GM23338 (cell line): Measurements from ENCODE around the gene LRSAM1. TPM values are rescaled to one million over a fixed set of nuclear protein-coding genes. Genes with fewer than 3 reads are reported as not detected.

Experiments
- ATAC-seq: fragments of 200-7000 bp; cut with Tn5 transposase; 3 replicates; pipeline ENCODE4 v1.9.1; 2020
- DNase-seq: peaks from one replicate; pipeline ENCODE4 v3.0.0-alpha.2; 2015; ENCODE audit warnings: low spot score
- H2AFZ ChIP-seq: fragments of 200-600 bp; sonication (generic); 2 replicates; pipeline ENCODE4 v1.8.0; 2016; ENCODE audit warnings: antibody characterized with exemption, mild to moderate bottlenecking, moderate library complexity
- H3F3A ChIP-seq: fragments of 200-600 bp; sonication (generic); replicated peaks from 2 replicates; pipeline ENCODE4 v1.8.0; 2017; ENCODE audit warnings: antibody characterized with exemption, mixed run types, low read depth
- H3K27ac ChIP-seq: fragments of 200-600 bp; sonication (generic); 2 replicates; pipeline ENCODE4 v1.6.1; 2016; ENCODE audit warnings: low read depth
- H3K27me3 ChIP-seq: fragments of 200-600 bp; sonication (generic); 2 replicates; pipeline ENCODE4 v1.8.0; 2016; ENCODE audit warnings: mild to moderate bottlenecking, mixed run types, moderate library complexity; ENCODE audit not compliant: insufficient read depth
- H3K36me3 ChIP-seq: fragments of 200-600 bp; sonication (generic); 2 replicates; pipeline ENCODE4 v1.8.0; 2016; ENCODE audit warnings: mild to moderate bottlenecking; ENCODE audit not compliant: insufficient read depth
- H3K4me1 ChIP-seq: fragments of 200-600 bp; sonication (generic); 2 replicates; pipeline ENCODE4 v1.8.0; 2016; ENCODE audit warnings: mild to moderate bottlenecking, moderate library complexity; ENCODE audit not compliant: insufficient read depth
- H3K4me2 ChIP-seq: fragments of 200-600 bp; sonication (generic); 2 replicates; pipeline ENCODE4 v1.7.1; 2017; ENCODE audit warnings: mixed run types
- H3K4me3 ChIP-seq: fragments of 200-600 bp; sonication (generic); 2 replicates; pipeline ENCODE4 v1.6.1; 2016; ENCODE audit warnings: mixed run types
- H3K79me2 ChIP-seq: fragments of 200-600 bp; sonication (generic); replicated peaks from 2 replicates; pipeline ENCODE4 v1.8.0; 2017; ENCODE audit warnings: mild to moderate bottlenecking; ENCODE audit not compliant: insufficient read depth
- H3K9me2 ChIP-seq: fragments of 200-600 bp; sonication (generic); 2 replicates; pipeline ENCODE4 v1.8.0; 2017; ENCODE audit not compliant: insufficient read depth
- H4K20me1 ChIP-seq: fragments of 200-600 bp; sonication (generic); replicated peaks from 2 replicates; pipeline ENCODE4 v1.8.0; 2017; ENCODE audit warnings: mild to moderate bottlenecking; ENCODE audit not compliant: insufficient read depth
- H3K27ac Mint-ChIP-seq: 2 replicates; pipeline ENCODE4 v1.8.0; 2020; ENCODE audit warnings: inconsistent platforms, mild to moderate bottlenecking, moderate library complexity, mixed read lengths
- H3K27me3 Mint-ChIP-seq: 3 replicates; pipeline ENCODE4 v1.8.0; 2022; ENCODE audit warnings: low read depth, mild to moderate bottlenecking, moderate library complexity, mixed read lengths, inconsistent platforms; ENCODE audit not compliant: insufficient read depth, poor library complexity
- H3K36me3 Mint-ChIP-seq: 3 replicates; pipeline ENCODE4 v1.8.0; 2021; ENCODE audit warnings: low read depth, mild to moderate bottlenecking, inconsistent platforms, moderate library complexity, mixed read lengths
- H3K4me1 Mint-ChIP-seq: 3 replicates; pipeline ENCODE4 v1.8.0; 2020; ENCODE audit warnings: mild to moderate bottlenecking, inconsistent platforms, mixed read lengths
- H3K4me3 Mint-ChIP-seq: 3 replicates; pipeline ENCODE4 v1.8.0; 2021; ENCODE audit warnings: moderate library complexity, mild to moderate bottlenecking, inconsistent platforms, mixed read lengths
- H3K9me3 Mint-ChIP-seq: 3 replicates; pipeline ENCODE4 v1.8.0; 2020; ENCODE audit warnings: moderate library complexity, mild to moderate bottlenecking, inconsistent platforms, mixed read lengths
- CREB1 ChIP-seq: fragments of 250-450 bp; sonication (Bioruptor Pico); IDR thresholded peaks from 2 replicates; pipeline ENCODE4 v1.5.0; 2020; ENCODE audit warnings: low read depth, mild to moderate bottlenecking, moderate library complexity
- EZH2 ChIP-seq: fragments of 200-600 bp; sonication (generic); IDR thresholded peaks from one replicate; pipeline ENCODE4 v1.8.0; 2017; ENCODE audit warnings: antibody characterized with exemption, mild to moderate bottlenecking, low read depth; ENCODE audit not compliant: unreplicated experiment
- EZH2phosphoT487 ChIP-seq: fragments of 200-600 bp; sonication (generic); IDR thresholded peaks from one replicate; pipeline ENCODE4 v1.8.1; 2018; ENCODE audit warnings: antibody characterized with exemption; ENCODE audit not compliant: unreplicated experiment
- JUNB ChIP-seq: IDR thresholded peaks from one replicate; pipeline ENCODE4 v1.6.1; 2016; ENCODE audit warnings: antibody characterized with exemption; ENCODE audit not compliant: unreplicated experiment
- NANOG ChIP-seq: IDR thresholded peaks from 2 replicates; pipeline ENCODE4 v1.6.1; 2016; ENCODE audit warnings: antibody characterized with exemption, borderline replicate concordance
- POLR2AphosphoS5 ChIP-seq: IDR thresholded peaks from 2 replicates; pipeline ENCODE4 v1.6.1; 2016; ENCODE audit warnings: antibody characterized with exemption, low read depth
- ZNF114 ChIP-seq: fragments of 250-450 bp; sonication (Bioruptor Pico); IDR thresholded peaks from 2 replicates; pipeline ENCODE4 v1.5.0; 2020; ENCODE audit warnings: mild to moderate bottlenecking, moderate library complexity
- ZNF331 ChIP-seq: fragments of 250-450 bp; sonication (Bioruptor Pico); IDR thresholded peaks from 2 replicates; pipeline ENCODE4 v1.5.0; 2020; ENCODE audit warnings: low read depth, mild to moderate bottlenecking, moderate library complexity
- polyA plus RNA-seq: library from polyadenylated mRNA; unstranded; fragments of >200 nt; fragmentation: Nextera tagmentation; extraction: Ambion mirVana; gene quantifications from 2 replicates; pipeline ENCODE4 v1.2.1, GENCODE V29; 2016
- total RNA-seq: library from RNA; depleted of rRNA; stranded (reverse); fragments of >200 nt; shearing (Covaris generic); gene quantifications from 2 replicates; pipeline ENCODE4 v1.2.3, GENCODE V29; 2014
- TF ChIP-seq, protein P1 (sequence below): IDR thresholded peaks from 2 replicates; pipeline ENCODE4 v1.6.1; 2016; ENCODE audit warnings: antibody characterized with exemption
- TF ChIP-seq, protein P2 (sequence below), 2 experiments: fragments of 200-600 bp in 1 of 2; sonication (generic) in 1 of 2; conservative IDR thresholded peaks; 2 replicates each; pipeline versions ENCODE4 v1.5.1 to v1.6.1; 2016 to 2017; ENCODE audit warnings: antibody characterized with exemption in 2 of 2, low read depth in 2 of 2, mild to moderate bottlenecking in 2 of 2, moderate library complexity in 1 of 2
- TF ChIP-seq, protein P3 (sequence below): fragments of 250-450 bp; sonication (Bioruptor Pico); IDR thresholded peaks from 2 replicates; pipeline ENCODE4 v1.5.0; 2020; ENCODE audit warnings: mild to moderate bottlenecking, moderate library complexity

LRSAM1 gene
- total and polyA plus RNA-seq, 2 experiments from 2014 or later, result 12.8 to 21.9 TPM

GRCh38 chr9:127423934-127424675 is 27.2 kb upstream of the LRSAM1 start, which contains the start of gene ZNF79 (continued):
- TF ChIP-seq, protein P1, sequence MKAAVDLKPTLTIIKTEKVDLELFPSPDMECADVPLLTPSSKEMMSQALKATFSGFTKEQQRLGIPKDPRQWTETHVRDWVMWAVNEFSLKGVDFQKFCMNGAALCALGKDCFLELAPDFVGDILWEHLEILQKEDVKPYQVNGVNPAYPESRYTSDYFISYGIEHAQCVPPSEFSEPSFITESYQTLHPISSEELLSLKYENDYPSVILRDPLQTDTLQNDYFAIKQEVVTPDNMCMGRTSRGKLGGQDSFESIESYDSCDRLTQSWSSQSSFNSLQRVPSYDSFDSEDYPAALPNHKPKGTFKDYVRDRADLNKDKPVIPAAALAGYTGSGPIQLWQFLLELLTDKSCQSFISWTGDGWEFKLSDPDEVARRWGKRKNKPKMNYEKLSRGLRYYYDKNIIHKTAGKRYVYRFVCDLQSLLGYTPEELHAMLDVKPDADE, result peak; percentile 84
- TF ChIP-seq ZNF331 (CRISPR knock-in tag), result no peak
- peak; percentile 75 for TF ChIP-seq POLR2AphosphoS5
- TF ChIP-seq JUNB, result no peak

- no peaks in the 10 kb centered on the region for H3K9me3 Mint-ChIP-seq
- Histone ChIP-seq H3F3A (0 out of 2 replicates have a peak, but pooled peaks cover 3% of the 10 kb centered on the region), H3K27ac (no peak overlapping the region; the same call in 1 of the 2 replicates), H3K4me3 (peak overlapping the region; percentile 95), H3K9me2 (no peaks in the 10 kb centered on the region), H3K4me1 (peaks cover 6% of the 10 kb centered on the region; the same call in 1 of the 2 replicates), H3K27me3 (no peaks in the 10 kb centered on the region), H3K79me2 (peaks cover 40% of the 10 kb centered on the region), H4K20me1 (peaks cover 5% of the 10 kb centered on the region), H3K36me3 (0 out of 2 replicates have a peak, but pooled peaks cover 6% of the 10 kb centered on the region), H2AFZ (peak overlapping the region; percentile 79), H3K4me2 (peak overlapping the region; percentile 100)
- peaks cover 13% of the 10 kb centered on the region; the same call in 2 of the 3 replicates for H3K36me3 Mint-ChIP-seq
- peaks cover 9% of the 10 kb centered on the region for H3K27me3 Mint-ChIP-seq
- H3K27ac Mint-ChIP-seq, result peak overlapping the region; percentile 100
- ATAC-seq (no peak), DNase-seq (no peak)
- peaks cover 17% of the 10 kb centered on the region for H3K4me1 Mint-ChIP-seq
- peak overlapping the region; percentile 99 for H3K4me3 Mint-ChIP-seq
- no peak for TF ChIP-seq NANOG
- no peak for TF ChIP-seq ZNF331 (CRISPR knock-in tag)
- TF ChIP-seq, protein P2, sequence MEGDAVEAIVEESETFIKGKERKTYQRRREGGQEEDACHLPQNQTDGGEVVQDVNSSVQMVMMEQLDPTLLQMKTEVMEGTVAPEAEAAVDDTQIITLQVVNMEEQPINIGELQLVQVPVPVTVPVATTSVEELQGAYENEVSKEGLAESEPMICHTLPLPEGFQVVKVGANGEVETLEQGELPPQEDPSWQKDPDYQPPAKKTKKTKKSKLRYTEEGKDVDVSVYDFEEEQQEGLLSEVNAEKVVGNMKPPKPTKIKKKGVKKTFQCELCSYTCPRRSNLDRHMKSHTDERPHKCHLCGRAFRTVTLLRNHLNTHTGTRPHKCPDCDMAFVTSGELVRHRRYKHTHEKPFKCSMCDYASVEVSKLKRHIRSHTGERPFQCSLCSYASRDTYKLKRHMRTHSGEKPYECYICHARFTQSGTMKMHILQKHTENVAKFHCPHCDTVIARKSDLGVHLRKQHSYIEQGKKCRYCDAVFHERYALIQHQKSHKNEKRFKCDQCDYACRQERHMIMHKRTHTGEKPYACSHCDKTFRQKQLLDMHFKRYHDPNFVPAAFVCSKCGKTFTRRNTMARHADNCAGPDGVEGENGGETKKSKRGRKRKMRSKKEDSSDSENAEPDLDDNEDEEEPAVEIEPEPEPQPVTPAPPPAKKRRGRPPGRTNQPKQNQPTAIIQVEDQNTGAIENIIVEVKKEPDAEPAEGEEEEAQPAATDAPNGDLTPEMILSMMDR (conservative IDR thresholded peaks at IDR 0.05; ENCODE audit: low read depth in 2 of 2), result no peak
- TF ChIP-seq, protein P1, result no peak
- TF ChIP-seq EZH2, result no peak
- no peak for TF ChIP-seq EZH2phosphoT487
- no peak for TF ChIP-seq ZNF114
- TF ChIP-seq CREB1 (CRISPR knock-in tag), result no peak
- TF ChIP-seq, protein P3, sequence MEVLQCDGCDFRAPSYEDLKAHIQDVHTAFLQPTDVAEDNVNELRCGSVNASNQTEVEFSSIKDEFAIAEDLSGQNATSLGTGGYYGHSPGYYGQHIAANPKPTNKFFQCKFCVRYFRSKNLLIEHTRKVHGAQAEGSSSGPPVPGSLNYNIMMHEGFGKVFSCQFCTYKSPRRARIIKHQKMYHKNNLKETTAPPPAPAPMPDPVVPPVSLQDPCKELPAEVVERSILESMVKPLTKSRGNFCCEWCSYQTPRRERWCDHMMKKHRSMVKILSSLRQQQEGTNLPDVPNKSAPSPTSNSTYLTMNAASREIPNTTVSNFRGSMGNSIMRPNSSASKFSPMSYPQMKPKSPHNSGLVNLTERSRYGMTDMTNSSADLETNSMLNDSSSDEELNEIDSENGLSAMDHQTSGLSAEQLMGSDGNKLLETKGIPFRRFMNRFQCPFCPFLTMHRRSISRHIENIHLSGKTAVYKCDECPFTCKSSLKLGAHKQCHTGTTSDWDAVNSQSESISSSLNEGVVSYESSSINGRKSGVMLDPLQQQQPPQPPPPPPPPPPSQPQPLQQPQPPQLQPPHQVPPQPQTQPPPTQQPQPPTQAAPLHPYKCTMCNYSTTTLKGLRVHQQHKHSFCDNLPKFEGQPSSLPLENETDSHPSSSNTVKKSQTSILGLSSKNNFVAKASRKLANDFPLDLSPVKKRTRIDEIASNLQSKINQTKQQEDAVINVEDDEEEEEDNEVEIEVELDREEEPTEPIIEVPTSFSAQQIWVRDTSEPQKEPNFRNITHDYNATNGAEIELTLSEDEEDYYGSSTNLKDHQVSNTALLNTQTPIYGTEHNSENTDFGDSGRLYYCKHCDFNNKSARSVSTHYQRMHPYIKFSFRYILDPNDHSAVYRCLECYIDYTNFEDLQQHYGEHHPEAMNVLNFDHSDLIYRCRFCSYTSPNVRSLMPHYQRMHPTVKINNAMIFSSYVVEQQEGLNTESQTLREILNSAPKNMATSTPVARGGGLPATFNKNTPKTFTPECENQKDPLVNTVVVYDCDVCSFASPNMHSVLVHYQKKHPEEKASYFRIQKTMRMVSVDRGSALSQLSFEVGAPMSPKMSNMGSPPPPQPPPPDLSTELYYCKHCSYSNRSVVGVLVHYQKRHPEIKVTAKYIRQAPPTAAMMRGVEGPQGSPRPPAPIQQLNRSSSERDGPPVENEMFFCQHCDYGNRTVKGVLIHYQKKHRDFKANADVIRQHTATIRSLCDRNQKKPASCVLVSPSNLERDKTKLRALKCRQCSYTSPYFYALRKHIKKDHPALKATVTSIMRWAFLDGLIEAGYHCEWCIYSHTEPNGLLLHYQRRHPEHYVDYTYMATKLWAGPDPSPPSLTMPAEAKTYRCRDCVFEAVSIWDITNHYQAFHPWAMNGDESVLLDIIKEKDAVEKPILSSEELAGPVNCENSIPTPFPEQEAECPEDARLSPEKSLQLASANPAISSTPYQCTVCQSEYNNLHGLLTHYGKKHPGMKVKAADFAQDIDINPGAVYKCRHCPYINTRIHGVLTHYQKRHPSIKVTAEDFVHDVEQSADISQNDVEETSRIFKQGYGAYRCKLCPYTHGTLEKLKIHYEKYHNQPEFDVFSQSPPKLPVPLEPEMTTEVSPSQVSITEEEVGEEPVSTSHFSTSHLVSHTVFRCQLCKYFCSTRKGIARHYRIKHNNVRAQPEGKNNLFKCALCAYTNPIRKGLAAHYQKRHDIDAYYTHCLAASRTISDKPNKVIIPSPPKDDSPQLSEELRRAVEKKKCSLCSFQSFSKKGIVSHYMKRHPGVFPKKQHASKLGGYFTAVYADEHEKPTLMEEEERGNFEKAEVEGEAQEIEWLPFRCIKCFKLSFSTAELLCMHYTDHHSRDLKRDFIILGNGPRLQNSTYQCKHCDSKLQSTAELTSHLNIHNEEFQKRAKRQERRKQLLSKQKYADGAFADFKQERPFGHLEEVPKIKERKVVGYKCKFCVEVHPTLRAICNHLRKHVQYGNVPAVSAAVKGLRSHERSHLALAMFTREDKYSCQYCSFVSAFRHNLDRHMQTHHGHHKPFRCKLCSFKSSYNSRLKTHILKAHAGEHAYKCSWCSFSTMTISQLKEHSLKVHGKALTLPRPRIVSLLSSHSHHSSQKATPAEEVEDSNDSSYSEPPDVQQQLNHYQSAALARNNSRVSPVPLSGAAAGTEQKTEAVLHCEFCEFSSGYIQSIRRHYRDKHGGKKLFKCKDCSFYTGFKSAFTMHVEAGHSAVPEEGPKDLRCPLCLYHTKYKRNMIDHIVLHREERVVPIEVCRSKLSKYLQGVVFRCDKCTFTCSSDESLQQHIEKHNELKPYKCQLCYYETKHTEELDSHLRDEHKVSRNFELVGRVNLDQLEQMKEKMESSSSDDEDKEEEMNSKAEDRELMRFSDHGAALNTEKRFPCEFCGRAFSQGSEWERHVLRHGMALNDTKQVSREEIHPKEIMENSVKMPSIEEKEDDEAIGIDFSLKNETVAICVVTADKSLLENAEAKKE (CRISPR knock-in tag), result no peak
Measured at GRCh38 chr9:127424676-127424999, 26.7 kb upstream of the LRSAM1 start.
